DMS53 treated with DMSO at 0.1 percent for 48 hours (cell line): ENCODE measurements around the gene DHCR24.

ENCODE experiments used
- DNase-seq: peaks from one replicate; lab custom pipeline; 2025; ENCODE audit not compliant: unreplicated experiment; lab: John Stamatoyannopoulos, UW

Gene DHCR24

DNA sequence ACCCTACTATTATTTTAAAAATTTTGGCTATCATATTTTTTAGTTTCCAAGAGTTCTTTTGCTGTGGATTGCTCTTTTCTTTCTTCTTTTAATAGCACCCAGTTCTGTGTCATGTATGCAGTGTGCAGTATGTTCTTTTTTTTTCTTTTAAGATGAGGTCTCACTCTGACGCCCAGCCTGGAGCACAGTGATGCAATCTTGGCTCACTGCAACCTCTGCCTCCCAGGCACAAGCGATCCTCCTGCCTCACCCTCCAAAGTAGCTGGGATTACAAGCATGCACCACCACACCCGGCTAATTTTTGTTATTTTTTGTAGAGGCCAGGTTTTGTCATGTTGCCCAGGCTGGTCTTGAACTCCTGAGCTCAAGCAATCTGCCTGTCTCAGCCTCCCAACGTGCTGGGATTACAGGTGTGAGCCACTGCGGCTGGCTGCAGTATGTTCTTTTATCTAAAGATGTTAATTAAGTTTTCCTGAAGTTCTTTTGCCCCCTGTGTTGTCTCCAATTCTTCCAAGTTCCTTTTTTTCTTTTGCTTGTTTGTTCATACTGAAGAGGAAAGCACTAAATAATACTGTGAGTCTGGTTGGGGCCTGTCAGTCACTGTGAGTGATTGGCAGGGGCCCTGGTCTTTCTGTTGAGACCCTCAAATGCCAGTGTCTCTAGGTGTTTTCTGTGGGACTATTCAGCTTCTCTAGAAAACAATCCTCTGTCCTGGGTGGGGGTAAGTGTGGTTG is 68.4 kb downstream of the DHCR24 start:
- no peak for DNase-seq

DNA sequence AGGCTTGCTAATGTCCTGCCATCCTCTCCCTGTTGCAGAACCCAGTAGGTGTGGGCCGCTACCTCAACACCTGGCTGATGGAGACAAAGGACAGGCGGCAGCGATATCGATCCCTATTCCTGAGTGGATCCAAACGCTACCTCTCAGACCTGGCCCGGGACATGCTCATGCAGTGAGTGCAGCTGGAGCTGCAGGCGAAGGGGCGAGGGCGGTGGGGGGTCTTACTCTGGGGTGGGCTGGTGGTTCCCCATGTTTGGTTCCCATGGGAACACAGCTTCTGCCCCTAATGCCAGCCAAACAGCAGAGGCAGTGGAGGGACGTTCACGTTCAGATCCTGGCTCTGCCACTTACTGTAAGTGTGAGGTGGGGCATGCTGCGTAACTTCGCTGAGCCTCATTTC is 70.0 kb downstream of the DHCR24 start:
- DNase-seq, result no peak

DNA sequence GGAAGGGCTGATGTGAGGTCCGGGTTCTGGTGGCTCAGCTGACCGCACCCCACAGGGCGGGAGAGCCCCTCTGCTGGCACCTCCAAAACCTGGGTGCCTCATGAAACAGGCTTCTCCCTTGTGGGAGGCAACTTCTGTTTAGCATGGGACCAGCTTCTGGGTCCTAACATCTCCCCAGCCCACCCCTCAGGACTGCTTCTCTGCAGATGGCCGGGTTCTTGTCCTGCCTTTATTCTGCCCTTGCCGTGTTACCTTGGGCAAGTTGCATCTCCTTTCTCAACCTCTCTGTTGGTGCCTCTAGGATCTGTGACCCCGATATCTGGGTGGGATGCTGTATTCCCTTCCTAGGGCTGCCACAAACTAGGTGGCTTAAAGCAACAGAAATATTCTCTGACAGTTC is 70.9 kb downstream of the DHCR24 start:
- no peak for DNase-seq

DNA sequence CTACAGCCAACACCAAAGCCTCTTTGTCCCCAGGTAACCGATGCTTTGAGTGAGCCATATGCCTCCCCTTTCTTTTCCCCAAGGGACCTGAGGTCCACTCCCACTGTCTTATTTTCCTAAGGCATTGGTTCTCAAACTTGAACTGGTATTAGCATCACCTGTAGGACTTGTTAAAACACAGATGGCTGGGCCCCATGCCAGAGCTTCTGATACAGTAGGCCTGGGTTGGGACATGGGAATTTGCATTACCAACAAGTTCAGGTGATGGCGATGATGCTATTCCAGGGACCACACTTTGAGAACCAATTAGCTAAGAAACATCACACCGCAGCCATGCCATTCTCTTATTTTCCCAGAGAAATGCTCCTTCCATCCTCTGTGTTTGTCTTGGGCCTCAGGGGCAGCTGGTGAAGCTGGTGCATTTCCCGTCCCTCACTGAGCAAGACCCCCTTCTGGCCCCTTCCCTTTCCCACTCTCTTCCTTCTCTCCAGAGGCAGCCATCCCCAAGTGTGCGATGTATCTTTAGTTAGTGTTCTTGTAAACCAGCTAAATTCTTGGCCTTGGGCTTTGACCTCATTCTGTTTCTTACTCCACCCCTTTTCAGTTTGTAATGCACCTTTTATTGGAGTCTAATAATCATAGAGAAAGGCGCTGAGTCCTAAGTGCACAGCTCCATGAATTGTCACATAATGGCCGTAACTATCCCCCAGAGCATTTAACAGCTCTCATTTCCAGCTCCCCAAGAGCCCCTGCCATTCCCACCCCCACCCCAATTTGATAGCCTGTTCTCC is 71.7 kb downstream of the DHCR24 start:
- DNase-seq, result no peak

DNA sequence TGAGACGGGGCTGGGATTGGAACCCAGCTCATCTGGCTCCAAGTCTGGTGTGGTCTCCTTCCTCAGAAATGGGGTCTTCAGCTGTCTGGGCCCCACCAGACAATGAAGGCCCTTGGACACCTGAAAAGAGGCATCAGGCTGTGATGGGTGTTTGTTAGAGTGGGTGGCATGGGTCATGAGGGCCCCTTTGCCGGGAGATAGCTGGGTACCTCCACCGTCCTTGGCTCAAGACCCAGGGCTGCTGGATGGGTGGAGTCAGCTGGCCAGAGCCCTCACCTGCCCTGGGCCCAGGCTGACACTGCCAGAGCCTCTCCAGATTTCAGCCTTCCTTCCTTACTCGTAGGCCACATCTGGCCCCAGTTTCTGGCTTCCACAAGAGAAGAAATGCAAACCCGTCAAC is 72.4 kb downstream of the DHCR24 start:
- DNase-seq, result no peak

DNA sequence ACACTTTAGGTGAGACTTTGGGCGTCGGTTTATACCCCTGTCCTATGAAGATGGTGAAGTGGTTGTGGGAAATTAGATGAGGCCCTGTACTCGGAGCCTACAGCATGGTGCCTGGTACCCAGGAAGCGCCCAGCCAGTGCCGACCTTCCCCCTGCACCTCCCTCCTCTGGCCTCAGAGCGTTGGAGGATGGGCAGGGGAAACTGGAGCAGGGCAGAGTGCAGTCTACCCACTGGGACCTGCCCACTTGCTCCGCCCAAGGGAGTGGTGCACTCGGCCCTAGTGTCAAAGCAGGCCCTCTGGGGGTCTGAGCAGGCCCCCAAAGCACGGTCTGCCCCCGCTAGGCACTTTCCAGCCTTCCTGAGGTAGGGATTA is 72.9 kb downstream of the DHCR24 start:
- no peak for DNase-seq

DNA sequence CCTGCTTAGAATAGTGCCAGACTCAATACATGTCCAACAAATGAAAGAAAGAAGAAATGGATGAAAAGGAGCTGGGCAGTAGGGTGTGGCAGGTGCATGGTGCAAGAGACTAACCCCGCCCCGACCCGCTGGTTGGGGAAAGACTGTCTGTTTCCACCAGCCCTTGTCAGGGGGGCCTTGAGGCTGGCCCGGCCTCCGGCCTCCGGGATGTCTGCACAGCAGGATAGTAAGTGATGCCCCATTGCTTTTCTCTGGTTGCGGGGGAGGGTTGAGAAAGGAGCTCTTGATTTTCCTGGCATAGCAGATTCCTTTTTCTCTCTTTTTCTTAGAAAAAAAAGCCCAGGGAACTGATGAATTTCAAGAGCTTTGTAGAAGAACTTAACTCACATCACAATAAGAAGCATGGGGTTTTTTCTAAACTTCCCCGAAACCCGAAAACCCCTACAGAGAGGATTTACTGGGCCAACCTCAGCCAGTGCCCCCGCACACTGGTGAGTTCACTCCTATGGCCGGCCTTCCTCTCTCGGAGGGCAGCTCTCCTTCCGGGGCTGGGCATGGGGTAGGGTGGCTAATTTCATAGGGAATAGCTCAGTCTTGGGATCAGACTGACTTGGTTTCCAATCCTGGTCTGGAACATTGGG is 73.4 kb downstream of the DHCR24 start:
- no peak for DNase-seq

DNA sequence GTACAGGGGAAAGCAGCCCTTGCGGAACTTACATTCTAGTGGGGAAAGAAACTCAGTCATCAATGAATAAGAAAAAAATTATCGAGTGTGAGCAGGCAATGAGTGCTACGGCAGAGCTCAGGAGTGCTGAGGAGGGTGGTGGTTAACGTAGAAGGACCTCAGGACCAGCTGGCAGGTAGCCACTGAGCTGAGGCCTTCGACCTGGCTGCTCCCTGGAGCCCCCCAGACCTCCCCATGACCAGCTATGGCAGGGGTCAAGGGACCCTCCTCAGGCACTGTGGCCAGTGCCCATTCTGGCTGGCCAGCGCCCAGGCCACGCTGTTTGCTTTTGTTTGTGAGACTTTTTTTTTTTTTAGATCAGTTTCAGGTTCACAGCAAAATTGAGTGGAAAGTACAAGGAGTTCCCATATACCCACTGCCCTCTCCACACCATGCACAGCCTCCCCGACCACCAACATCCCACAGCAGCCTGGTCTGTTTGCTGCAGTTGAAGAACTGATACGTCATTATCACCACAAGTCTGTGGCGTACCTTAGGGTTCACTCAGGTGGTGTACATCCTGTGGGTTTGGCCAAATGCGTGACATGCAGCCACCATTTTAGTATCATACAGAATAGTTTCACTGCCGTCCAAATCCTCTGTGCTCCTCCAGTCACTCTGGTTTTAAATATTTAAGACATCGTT is 74.1 kb downstream of the DHCR24 start:
- DNase-seq, result no peak

DNA sequence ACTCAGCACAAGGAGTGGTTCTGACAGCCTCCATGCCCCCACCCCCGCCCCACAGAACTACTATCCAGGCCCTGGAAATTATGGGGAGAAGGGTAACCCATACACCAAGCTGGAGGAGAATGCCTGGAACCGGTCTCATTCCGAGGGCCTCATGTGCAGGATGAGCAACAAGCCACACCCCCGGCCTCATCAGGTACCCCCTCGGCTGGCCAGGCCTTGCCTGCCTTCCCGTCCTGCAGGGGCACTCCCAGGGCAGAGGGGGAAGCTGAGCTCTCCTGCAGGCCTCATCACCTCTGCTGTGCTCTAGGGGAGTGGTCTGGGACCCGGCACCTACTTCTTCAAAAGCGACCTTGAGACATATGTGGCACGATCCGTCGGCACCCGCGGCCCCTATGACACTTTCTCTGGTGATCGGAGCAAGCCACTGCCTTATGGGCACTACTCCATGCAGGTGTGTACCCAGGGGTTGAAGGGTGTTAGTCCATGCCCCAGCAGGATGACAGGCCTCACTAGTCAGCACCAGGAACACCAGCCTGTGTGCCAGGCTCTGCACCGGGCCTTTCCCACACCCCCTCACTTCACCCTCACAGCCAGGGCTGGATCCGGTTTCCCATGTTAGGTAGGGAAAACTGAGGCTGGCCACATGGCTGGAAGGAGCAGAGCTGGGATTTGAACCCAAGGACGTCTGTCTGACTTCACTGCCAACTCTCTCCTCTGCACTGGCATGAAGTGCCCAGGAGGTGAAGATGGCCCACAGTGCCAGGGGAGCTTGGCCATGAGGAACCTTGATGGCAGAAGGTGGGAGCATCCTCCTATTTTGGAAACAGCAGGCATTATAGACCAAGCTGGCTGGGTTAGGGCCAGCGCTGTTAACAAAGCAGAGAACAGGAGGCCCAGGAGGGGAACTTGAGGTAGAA is 75.0 kb downstream of the DHCR24 start:
- DNase-seq, result no peak

DNA sequence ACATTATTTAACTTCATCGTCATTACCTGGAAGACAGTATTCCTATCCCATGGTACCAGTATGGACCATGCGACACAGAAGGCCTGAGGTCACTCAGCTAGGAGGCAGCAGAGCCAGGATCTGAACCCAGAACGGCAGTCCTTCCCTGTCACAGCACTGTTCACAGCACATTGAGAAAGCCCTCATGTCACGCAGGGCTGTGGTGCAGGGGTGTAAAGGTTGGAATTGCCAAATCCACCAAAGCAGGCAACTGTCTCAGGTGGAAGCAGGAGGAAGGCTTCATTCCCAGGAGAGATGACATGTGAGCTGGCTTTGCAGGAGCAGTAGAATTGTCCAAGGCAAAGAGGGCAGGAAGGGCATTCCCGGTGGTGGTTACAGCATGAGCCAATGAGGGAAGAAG is 75.9 kb downstream of the DHCR24 start:
- no peak for DNase-seq

DNA sequence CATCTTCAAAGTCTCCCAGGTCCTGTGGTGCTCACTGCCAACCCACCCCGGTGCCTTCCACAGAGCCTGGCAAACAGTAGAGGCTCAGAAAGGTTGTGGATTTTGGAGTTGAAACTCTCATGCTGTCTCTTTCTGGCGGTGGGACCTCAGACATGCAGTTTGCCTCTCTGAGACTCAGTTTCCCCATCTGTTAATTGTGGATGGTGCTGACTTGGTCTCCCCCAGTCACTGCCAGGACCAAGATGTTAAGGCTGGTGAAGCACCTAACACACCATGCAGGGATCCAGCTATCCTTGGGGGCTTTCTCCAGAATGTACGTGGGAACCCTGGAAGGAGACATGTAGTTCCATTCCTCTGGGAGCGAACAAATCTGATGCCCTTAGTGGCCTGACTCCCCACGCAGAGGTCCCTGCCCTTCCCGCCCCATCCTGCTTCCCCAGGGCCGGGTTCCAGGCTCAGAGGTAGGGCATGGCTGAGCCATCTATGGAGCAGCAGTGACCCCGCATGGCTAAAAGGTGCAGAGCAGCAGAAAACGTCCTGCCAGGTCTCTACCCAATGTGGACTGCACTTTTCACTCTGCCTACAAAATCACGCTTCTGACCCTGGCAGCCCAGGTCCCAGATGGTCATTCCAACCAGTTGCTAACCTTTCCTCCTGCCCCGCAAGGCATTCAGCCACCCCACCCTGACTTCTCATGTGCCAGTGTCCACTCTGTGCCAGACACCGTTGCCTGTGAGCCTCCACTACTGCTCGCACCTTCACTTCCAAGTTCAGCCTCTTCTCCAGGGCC is 76.6 kb downstream of the DHCR24 start:
- peak; percentile 85 for DNase-seq

DNA sequence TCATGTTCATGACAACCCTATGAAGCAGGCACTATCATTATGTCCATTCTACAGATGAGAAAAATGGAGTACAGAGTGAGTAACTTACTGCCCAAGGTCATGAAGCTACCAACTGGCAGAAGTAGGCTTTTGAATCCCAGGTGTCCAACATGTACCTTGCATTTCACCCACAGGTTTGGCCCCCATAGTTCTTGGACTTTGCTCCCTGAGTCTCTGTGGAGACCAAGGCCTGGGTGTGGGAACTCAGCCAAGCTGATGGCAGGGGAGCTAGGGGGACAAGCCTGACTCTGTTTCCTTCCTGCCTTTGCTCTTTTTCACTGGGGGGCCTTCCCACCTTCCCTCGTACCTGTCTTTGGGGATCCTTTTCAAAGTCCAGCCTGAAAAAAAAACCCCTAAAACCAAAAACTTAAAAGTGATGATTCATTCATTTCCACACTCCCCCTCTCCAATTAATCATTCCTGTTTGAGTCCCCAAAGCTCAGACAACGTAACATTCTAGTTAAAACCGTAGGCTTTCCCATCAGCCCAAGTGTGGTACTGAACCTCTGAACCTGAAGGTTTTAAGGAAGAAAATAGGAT is 77.4 kb downstream of the DHCR24 start:
- DNase-seq, result no peak

DNA sequence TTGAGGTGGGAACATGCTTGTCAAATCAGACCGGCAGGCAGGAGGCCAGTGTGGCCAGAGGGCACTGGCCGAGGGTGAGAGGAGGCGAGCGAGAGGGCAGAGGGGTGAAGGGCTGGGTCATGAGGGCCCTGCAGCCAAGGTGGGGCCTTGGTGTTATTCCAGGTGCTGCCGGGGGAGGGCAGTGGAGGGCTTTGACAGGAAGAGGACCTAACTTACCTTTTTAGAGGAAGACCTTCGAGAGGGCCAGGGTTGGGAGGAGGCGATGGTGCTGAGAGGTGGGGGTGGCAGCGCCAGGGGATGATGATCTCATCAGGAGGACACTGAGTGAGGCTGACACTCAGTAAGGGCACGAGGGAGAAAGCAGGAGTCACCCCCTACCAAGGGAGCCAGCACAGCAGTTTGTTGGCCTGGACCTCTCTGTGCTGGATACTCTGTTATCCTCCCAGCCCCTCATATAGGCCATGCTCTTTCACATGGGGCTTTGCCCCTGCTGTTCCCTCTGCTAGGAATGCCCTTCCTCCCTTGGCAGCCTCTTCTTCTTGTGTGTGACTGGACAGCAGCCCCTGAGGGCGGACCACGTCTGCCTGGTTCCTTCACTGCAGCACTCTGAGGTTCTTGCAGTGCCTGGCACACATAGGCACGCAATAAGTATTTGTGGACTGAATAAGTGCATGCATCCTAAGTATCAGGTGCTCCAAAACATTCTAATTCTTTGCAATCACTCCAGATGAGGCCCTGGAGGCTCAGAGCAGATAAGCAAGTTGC is 78.4 kb downstream of the DHCR24 start:
- no peak for DNase-seq

DNA sequence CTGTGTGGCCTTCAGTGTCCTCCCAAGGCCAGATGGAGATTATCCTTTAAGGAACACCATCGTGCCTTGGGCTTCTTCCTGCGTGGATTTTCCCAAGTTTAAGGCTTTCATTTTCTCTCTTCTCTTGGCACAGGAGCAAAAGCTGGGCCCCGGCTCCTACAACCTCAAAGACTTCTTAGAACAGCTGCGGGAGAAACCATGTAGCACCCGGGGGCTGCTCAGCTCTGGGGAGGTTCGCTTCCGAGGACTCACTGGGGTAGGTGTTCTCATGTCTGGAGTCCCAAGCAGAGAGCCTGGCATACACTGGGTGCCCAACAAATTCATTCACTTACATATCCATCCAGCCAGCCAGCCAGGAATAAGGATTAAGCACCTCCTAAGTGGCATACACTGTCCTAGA is 79.2 kb downstream of the DHCR24 start:
- DNase-seq, result no peak

DNA sequence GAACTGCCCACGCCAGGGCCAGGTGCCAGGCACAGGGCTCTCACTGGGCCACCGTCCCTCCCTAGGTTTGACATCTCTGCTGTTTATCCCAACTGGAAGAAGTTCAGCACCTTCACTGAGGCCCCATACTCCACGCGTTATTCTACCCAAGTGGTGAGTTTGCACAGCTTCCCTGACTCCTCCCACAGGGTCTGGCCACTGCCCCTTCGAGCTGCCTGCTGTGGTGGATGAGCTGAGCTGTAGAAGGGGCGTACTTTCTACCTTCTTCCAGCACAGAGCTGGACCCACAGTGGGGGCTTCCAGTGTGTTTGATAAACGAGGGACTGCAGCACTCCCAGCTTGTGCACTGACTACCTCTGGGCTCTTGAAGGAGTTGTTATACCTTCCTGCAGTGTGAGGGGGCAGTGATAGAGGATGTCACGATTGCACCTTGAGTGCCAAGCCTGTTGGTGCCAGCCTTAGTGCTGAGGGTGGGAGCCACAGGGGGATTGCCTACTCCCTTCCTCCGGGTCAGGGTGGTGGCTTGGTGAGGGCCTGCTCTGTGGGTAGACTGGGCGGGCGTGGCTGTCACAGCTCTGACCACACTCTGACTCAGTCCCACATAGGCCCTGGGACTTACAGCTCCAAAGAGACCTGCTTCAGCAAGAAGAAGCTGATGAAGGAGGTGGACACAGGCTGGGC is 79.9 kb downstream of the DHCR24 start:
- DNase-seq, result no peak

DNA sequence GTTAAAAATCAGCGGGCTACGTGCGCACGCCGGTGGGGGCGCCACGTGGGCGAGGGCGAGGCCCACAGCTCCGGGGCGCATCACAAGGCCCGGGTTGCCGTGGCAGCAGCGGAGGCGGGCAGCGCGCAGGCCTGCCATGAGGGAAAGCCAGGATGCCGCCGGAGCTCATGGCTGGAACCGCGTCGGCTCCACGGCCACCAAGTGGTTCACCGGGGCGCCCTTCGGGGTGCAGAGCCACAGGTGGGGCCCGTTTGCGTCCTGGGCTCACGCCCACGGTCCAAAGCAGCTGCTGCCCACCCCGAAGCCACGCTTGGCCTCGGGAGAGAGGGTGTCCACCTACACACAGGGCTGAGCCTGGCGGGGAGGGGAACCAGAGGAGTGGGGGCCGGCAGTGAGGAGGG is 81.0 kb downstream of the DHCR24 start:
- no peak for DNase-seq

DNA sequence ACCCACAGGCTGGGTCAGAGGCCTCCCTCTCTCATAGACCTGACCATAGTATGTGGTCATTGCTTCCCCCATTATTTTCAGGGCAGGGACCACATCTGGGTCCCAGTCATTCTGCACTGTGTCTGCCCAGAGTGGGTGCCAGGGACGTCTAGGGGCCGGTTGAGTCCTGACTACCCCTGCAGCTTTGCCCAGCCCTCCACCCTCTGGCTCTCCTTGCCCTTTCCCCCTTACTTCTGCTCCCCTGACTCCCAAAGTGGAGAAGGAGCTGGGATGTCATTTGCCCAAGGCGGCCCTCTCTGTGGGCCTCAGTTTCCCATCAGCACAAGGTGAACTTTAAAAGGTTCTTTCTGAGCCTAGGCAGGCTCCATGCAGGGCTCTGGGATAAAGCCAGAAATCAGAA is 81.5 kb downstream of the DHCR24 start:
- DNase-seq, result no peak

DNA sequence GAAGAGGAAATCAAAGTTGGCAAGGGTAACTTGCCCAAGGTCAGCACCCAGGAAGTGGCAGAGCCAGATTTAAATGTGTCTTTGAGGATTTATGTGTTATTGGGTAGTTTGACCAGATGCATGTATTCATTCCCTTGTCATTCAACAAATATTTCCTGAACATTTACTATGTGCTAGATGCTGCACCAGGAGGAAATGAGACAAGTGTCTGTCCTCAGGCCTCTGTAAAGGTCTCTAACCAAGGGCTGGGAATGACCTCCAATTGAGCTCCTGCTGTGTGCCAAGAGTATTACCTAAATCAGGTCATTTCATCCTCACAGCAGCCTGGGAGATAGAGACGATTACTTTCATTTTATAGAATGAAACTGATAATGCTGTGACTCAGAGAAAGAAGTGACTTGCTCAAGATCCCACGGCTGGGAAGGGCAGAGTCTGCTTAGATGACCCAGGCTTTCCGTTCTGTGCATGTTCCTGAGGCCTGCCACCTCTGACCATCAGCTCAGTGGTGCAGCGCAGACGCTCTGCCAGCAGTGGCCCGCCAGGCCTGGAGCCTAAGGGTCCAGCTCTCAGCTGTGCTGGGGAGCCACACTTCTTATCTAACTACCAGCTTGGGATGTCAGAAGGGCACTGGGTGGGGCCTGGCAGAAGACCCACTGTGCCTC is 82.4 kb downstream of the DHCR24 start:
- no peak for DNase-seq
